NCI-H2029 (cell line): ENCODE data around the gene TCP11.

ENCODE experiments used
- DNase-seq: peaks from one replicate; lab custom pipeline; 2025; lab: John Stamatoyannopoulos, UW

TCP11 gene

GRCh38 chr6:35080821-35081425 lies 60.2 kb downstream of the TCP11 start:
- DNase-seq = no peak

GRCh38 chr6:35080016-35080680 lies 61.0 kb downstream of the TCP11 start:
- no peak for DNase-seq

- no peak for DNase-seq
Measured at GRCh38 chr6:35079311-35080000, 61.7 kb downstream of the TCP11 start.

- DNase-seq = no peak
Measured at GRCh38 chr6:35078896-35079295, 62.2 kb downstream of the TCP11 start.

GRCh38 chr6:35078226-35078850 lies 62.8 kb downstream of the TCP11 start:
- DNase-seq = no peak

- no peak for DNase-seq
Measured at GRCh38 chr6:35077713-35078105, 63.4 kb downstream of the TCP11 start.

GRCh38 chr6:35076997-35077712 lies 64.0 kb downstream of the TCP11 start:
- no peak for DNase-seq

- no peak for DNase-seq
Measured at GRCh38 chr6:35073766-35074471, 67.2 kb downstream of the TCP11 start.

GRCh38 chr6:35073211-35073610 lies 67.9 kb downstream of the TCP11 start:
- no peak for DNase-seq

GRCh38 chr6:35072698-35073055 lies 68.5 kb downstream of the TCP11 start:
- DNase-seq = no peak

GRCh38 chr6:35072051-35072697 lies 69.0 kb downstream of the TCP11 start:
- no peak for DNase-seq

GRCh38 chr6:35071347-35071994 lies 69.7 kb downstream of the TCP11 start:
- DNase-seq = no peak

- no peak for DNase-seq
Measured at GRCh38 chr6:35070111-35070510, 71.0 kb downstream of the TCP11 start.

GRCh38 chr6:35069262-35069661 lies 71.9 kb downstream of the TCP11 start:
- no peak for DNase-seq

GRCh38 chr6:35068644-35069043 lies 72.5 kb downstream of the TCP11 start:
- DNase-seq = no peak

- no peak for DNase-seq
Measured at GRCh38 chr6:35068206-35068605, 72.9 kb downstream of the TCP11 start.
